GM19395 (cell line): ENCODE results near the gene SCN7A.
"Not testable (repeated sequence)": the region's sequence is repeated elsewhere in the genome, so short reads cannot be mapped to it uniquely, and the experiment has no call there.

Experiments used
- ATAC-seq: cut with Tn5 transposase; IDR thresholded peaks from one replicate; pipeline ENCODE4 v1.9.1; 2021; ENCODE audit warnings: mild to moderate bottlenecking, moderate library complexity; ENCODE audit not compliant: unreplicated experiment

The SCN7A gene

DNA sequence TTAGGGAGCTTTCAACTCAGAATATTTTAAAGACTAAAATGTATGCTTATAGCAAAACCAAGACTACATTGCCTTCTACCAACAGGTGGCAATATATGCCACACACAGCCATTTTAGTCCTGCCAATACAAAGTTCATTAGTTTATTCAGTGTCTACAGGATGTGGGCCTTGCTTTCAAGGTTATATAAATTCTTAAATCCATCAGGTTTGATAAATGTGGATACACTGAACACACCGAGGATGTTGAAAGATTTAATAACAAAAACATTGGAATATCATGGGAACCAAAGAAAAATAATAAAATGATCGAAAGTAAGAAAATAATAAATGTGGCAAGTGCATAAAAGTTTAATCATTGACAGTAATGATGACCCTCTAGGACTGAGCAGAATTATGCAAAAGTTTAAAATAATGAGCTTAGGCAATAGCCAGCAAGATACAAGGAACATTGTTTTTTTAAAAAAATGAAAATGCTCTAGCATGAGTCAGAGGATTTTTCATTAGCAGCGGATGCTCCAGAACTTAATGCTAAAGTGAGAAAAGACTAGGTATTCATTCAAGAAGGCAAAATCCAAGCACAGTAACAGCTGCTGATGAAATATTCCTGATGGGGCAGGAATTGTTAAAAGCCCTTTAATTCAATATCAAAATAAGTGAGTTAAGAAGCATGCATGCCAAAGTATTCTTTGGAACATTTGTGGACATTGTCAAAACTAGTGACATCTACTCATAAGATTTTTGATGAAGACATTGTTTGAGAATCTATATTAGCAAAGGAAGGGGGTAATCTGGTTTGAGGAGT lies 132.5 kb downstream of the SCN7A start:
- peak; percentile 69 for ATAC-seq

DNA sequence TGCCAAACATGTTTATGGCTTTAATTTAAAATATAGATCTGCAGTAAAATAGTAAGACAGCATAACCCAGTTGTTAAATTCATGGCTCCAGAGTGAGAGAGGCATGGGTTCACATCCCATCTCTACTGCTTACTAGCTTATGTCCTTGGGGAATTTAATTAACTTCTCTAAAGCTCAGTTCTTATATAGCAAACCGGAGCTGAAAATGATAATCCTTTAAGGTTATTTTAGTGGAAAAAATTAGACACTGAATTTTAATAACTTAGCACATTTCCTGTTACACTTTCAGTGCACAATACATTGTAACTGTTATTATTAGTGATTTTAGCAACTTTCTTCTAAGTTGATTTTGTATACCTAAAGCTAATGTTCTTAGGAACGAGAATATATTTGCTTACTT lies 133.1 kb downstream of the SCN7A start:
- no peak for ATAC-seq

DNA sequence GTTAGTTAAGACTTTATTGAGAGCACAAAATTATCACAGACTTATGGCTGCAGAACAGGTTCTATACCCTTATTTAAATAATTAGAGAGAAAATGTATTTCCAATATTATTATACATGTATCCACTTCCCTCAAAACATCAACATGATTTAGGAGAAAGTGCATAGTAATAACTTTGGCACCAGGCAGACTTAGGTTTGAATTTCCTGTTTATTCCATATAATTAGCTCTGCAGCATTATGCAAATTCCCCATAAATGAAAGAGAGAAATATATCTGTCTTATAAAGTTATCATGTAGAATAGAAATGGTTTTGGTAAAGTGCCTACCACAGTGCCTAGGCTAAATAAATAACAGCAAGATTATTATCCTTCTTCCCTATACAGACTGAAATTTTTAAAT lies 133.6 kb downstream of the SCN7A start:
- ATAC-seq, result no peak

DNA sequence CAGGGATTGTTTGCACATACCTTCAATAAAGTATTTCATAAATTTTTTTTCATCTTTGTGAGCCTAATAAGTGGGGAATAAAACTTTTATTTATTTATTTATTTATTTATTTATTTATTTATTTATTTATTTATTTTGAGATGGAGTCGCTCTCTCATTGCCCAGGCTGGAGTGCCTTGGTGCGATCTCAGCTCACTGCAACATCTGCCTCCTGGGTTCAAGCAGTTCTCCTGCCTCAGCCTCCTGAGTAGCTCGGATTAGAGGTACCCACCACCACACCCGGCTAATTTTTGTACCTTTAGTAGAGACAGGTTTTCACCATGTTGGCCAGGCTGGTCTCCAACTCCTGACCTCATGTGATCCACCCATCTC lies 136.1 kb downstream of the SCN7A start:
- not testable (repeated sequence) for ATAC-seq

DNA sequence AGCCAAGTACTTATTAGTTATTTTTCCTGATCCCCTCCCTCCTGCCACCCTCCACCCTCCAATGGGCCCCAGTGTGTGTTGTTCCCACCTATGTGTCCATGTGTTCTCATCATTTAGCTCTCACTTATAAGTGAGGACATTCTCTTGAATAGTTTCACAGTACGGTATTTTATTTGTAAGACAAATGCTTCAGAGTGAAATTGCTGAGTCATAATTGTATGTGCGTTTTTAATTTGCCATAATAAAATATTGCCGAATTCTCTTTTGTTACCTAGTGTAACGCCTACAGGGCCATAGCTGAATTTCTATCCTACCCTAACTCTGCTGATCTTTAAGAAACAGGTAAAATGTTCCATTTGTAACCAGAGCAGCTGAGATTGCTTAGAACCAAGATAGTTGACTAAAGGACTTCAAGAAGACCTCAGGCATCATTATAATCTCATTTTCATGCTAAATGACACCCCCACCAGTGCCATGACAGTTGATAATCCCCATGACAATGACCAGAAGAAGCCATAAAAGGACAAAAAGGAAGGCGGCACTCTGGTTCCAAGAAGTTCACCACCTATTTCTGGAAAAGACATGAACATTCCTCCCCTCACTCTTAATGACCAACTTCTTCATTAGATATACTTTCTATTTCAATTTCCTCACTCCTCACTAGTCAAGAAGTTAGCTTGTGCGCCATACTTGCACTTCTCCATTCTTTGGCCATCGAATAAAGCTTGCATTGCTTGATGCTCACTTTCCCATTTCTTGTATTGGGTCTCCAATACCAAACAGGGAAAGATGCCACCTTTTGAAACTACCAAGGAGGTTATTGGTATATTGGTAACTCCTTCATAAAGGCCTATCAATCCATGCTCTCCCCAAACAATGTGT lies 136.7 kb downstream of the SCN7A start:
- no peak for ATAC-seq
